Endothelial cell of umbilical vein (primary cell): ENCODE data around the gene MIOS. TPM values are rescaled to one million over a fixed set of nuclear protein-coding genes. Genes with fewer than 3 reads are reported as not detected.

Experiments used
- BruUV-seq: library from RNA; stranded (reverse); fragments of 400-500 nt; replicated peaks from 2 replicates; lab custom pipeline; 2021; lab: Mats Ljungman, UMichigan
- CTCF ChIA-PET: fragments of 300-600, 350-600 bp; sonication (Branson Sonifier 250); formaldehyde crosslinking; loops from one replicate; lab custom pipeline; 2021; ENCODE audit warnings: antibody characterized with exemption, inconsistent platforms; lab: Charles Lee
- POLR2A ChIA-PET: fragments of 300-600, 350-600 bp; sonication (Branson Sonifier 250); formaldehyde crosslinking; loops from one replicate; lab custom pipeline; 2021; ENCODE audit warnings: antibody characterized with exemption, inconsistent platforms; lab: Charles Lee
- DNase-seq: peaks from one replicate; pipeline ENCODE4 v3.0.0-alpha.2; 2011; ENCODE audit warnings: low read depth, low spot score
- FAIRE-seq: peaks from 2 replicates; lab custom pipeline; 2011; peaks lifted over from hg19 to GRCh38; lab: Jason Lieb, UNC
- H2AFZ ChIP-seq: 2 replicates; pipeline ENCODE4 v1.6.0; 2012; ENCODE audit warnings: low read depth, low read length, control low read depth, inconsistent platforms
- H3K27ac ChIP-seq: 2 replicates; pipeline ENCODE4 v1.5.1; 2011; ENCODE audit warnings: low read depth, mild to moderate bottlenecking, control low read depth, low read length, moderate library complexity; ENCODE audit not compliant: insufficient read depth
- H3K27me3 ChIP-seq, 2 experiments: 2 replicates each; pipeline versions ENCODE4 v1.6.0 to v1.6.1; 2011; ENCODE audit warnings: low read length in 2 of 2, mixed read lengths in 1 of 2; ENCODE audit not compliant: control insufficient read depth in 2 of 2, insufficient read depth in 2 of 2
- H3K36me3 ChIP-seq, 2 experiments: 2 replicates in 1 of 2; 3 replicates in 1 of 2; pipeline ENCODE4 v1.5.1; 2011; ENCODE audit warnings: low read length in 2 of 2, mild to moderate bottlenecking in 1 of 2, moderate library complexity in 1 of 2; ENCODE audit not compliant: control insufficient read depth in 2 of 2, insufficient read depth in 2 of 2; ENCODE audit errors: extremely low read depth in 1 of 2
- H3K4me1 ChIP-seq: 3 replicates; pipeline ENCODE4 v1.5.1; 2011; ENCODE audit warnings: mild to moderate bottlenecking, low read length; ENCODE audit not compliant: control insufficient read depth, insufficient read depth; ENCODE audit errors: extremely low read depth
- H3K4me2 ChIP-seq: 2 replicates; pipeline ENCODE4 v1.6.1; 2011; ENCODE audit warnings: low read length, control low read depth, mixed read lengths; ENCODE audit not compliant: insufficient read depth
- H3K4me3 ChIP-seq, 3 experiments: fragments of 200-600 bp in 1 of 3; sonication (generic), shearing (Covaris generic) in 1 of 3; replicated peaks in 1 of 3; 2 replicates each; pipeline ENCODE4 v1.5.1; 2011 to 2016; ENCODE audit warnings: control low read depth in 3 of 3, low read length in 3 of 3, mild to moderate bottlenecking in 2 of 3, inconsistent platforms in 1 of 3, low read depth in 1 of 3, moderate library complexity in 1 of 3; ENCODE audit not compliant: insufficient read depth in 1 of 3
- H3K79me2 ChIP-seq: 2 replicates; pipeline ENCODE4 v1.6.0; 2012; ENCODE audit warnings: low read length, inconsistent platforms; ENCODE audit not compliant: control insufficient read depth, insufficient read depth
- H3K9ac ChIP-seq: replicated peaks from 2 replicates; pipeline ENCODE3; 2011; ENCODE audit warnings: low read length, control low read depth; ENCODE audit not compliant: insufficient read depth; ENCODE audit errors: extremely low read depth
- H3K9me1 ChIP-seq: replicated peaks from 3 replicates; pipeline ENCODE4 v1.6.0; 2011; ENCODE audit warnings: mild to moderate bottlenecking, low read length; ENCODE audit not compliant: control insufficient read depth, insufficient read depth; ENCODE audit errors: extremely low read depth
- H3K9me3 ChIP-seq: replicated peaks from 2 replicates; pipeline ENCODE4 v1.5.1; 2012; ENCODE audit warnings: low read length, inconsistent platforms; ENCODE audit not compliant: control insufficient read depth, insufficient read depth
- H4K20me1 ChIP-seq: replicated peaks from 2 replicates; pipeline ENCODE3; 2011; ENCODE audit warnings: mild to moderate bottlenecking, low read length; ENCODE audit not compliant: control insufficient read depth, insufficient read depth; ENCODE audit errors: extremely low read depth
- EZH2 ChIP-seq: IDR thresholded peaks from 2 replicates; pipeline ENCODE4 v1.6.1; 2012; ENCODE audit warnings: borderline replicate concordance, low read depth, mild to moderate bottlenecking, moderate library complexity, low read length, inconsistent platforms; ENCODE audit not compliant: severe bottlenecking
- FOS ChIP-seq: IDR thresholded peaks from 2 replicates; pipeline ENCODE4 v1.6.1; 2011; ENCODE audit warnings: mild to moderate bottlenecking, low read length, moderate library complexity, borderline replicate concordance; ENCODE audit not compliant: insufficient read depth
- GATA2 ChIP-seq: IDR thresholded peaks from 2 replicates; pipeline ENCODE4 v1.7.0; 2011; ENCODE audit warnings: low read depth, mild to moderate bottlenecking, moderate library complexity, mixed read lengths, low read length; ENCODE audit not compliant: insufficient read length, insufficient read depth
- JUN ChIP-seq: IDR thresholded peaks from 2 replicates; pipeline ENCODE4 v1.6.1; 2011; ENCODE audit warnings: borderline replicate concordance, low read depth; ENCODE audit not compliant: insufficient read length, insufficient read depth
- MYC ChIP-seq: IDR thresholded peaks from one replicate; pipeline ENCODE4 v1.6.1; 2011; ENCODE audit warnings: mild to moderate bottlenecking, low read depth, low read length
- POLR2A ChIP-seq: IDR thresholded peaks from 2 replicates; pipeline ENCODE4 v1.6.1; 2012; ENCODE audit warnings: low read depth, mild to moderate bottlenecking, control low read depth, low read length
- POLR2AphosphoS5 ChIP-seq: IDR thresholded peaks from 2 replicates; pipeline ENCODE4 v1.6.1; 2012; ENCODE audit warnings: low read depth, mild to moderate bottlenecking, control low read depth, low read length, moderate library complexity; ENCODE audit not compliant: insufficient read depth
- dilution Hi-C: fragments of 300-500 bp; cut with MboI; formaldehyde crosslinking; loops from one replicate; pipeline ENCODE4 v1.15.0; 2019; ENCODE audit warnings: low sequenced_read_pairs; ENCODE audit not compliant: extremely low pct_ligation_motif_present
- intact Hi-C: fragments of 100-400 bp; cut with micrococcal nuclease; formaldehyde crosslinking; loops from one replicate; pipeline ENCODE4 v1.10.0; 2022
- polyA plus RNA-seq, 4 experiments: library from polyadenylated mRNA; depleted of rRNA in 3 of 4; stranded (reverse) in 3 of 4; unstranded in 1 of 4; fragments of >200 nt; gene quantifications; 2 replicates each; pipeline versions ENCODE4 v1.2.1 to v1.2.3, GENCODE V29; 2011 to 2012; ENCODE audit warnings: missing spikeins in 1 of 4
- total RNA-seq: library from RNA; stranded (reverse); gene quantifications from 2 replicates; pipeline ENCODE4 v1.2.3, GENCODE V29; 2021
- TF ChIP-seq, protein P1 (sequence below): IDR thresholded peaks from 2 replicates; pipeline ENCODE4 v1.6.1; 2011; ENCODE audit not compliant: insufficient read depth, insufficient read length
- TF ChIP-seq, protein P2 (sequence below), 2 donors: IDR thresholded peaks; 1 replicate in 1 of 2; 2 replicates in 1 of 2; pipeline ENCODE4 v1.5.1; 2011; ENCODE audit warnings: low read length in 2 of 2, mild to moderate bottlenecking in 2 of 2, moderate library complexity in 2 of 2, control low read depth in 1 of 2, inconsistent platforms in 1 of 2, low read depth in 1 of 2; ENCODE audit not compliant: insufficient read depth in 1 of 2; ENCODE audit errors: extremely low read depth in 1 of 2

MIOS gene
- total and polyA plus RNA-seq, 2 donors (not counting 3 experiments of a cell fraction or from before 2014, with no cell fraction given) = 8.5 to 16.8 TPM

- no peak overlapping the region for H2AFZ ChIP-seq
- H4K20me1 ChIP-seq = no peaks in the 10 kb centered on the region
- H3K27me3 ChIP-seq = no peaks in the 10 kb centered on the region
- no TSS peak for BruUV-seq
- no peaks in the 10 kb centered on the region for H3K79me2 ChIP-seq
- H3K4me1 ChIP-seq = no peaks in the 10 kb centered on the region
- CTCF ChIA-PET = interaction anchor here (1.4 to 2.0 kb wide), 2 partner anchors 115 to 117 kb away, joined by 8 to 32 read pairs; no protein-coding TSS in a partner anchor
- FAIRE-seq (no peak), DNase-seq (no peak)
- no peak overlapping the region for H3K27ac ChIP-seq
- H3K4me3 ChIP-seq = no peak overlapping the region
- H3K9me3 ChIP-seq = no peaks in the 10 kb centered on the region
- POLR2A ChIA-PET = no interaction called here
- intact Hi-C loops = loop anchor here (2.0 to 5.0 kb wide), 3 partner anchors 357 to 575 kb away; partner anchors contain the start of gene C1GALT1
- no peaks in the 10 kb centered on the region for H3K9me1 ChIP-seq
- dilution Hi-C loops = no loop called here
- TF ChIP-seq, protein P1, sequence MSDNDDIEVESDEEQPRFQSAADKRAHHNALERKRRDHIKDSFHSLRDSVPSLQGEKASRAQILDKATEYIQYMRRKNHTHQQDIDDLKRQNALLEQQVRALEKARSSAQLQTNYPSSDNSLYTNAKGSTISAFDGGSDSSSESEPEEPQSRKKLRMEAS = no peak
- TF ChIP-seq POLR2AphosphoS5 (no peak), FOS (no peak), POLR2A (no peak)
- no peak overlapping the region for H3K4me2 ChIP-seq
- no peak overlapping the region for H3K9ac ChIP-seq
- H3K36me3 ChIP-seq = no peaks in the 10 kb centered on the region
These were observed 27.0 kb upstream of the MIOS start for GRCh38 chr7:7539711-7540110.

- no peak overlapping the region for H3K4me3 ChIP-seq
- H3K27me3 ChIP-seq = no peaks in the 10 kb centered on the region
- no peaks in the 10 kb centered on the region for H3K36me3 ChIP-seq
- dilution Hi-C loops = no loop called here
- no peak overlapping the region for H2AFZ ChIP-seq
- intact Hi-C loops = loop anchor here (5.0 kb wide), 1 partner anchor 360 kb away; the partner anchor contains the start of gene C1GALT1
- FAIRE-seq (no peak), DNase-seq (no peak)
- CTCF ChIA-PET = interaction anchor here (0.9 to 2.3 kb wide), 6 partner anchors 114 to 754 kb away, joined by 3 to 30 read pairs (median 4); no protein-coding TSS in a partner anchor
- no peaks in the 10 kb centered on the region for H3K79me2 ChIP-seq
- H3K9me1 ChIP-seq = no peaks in the 10 kb centered on the region
- H3K9ac ChIP-seq = no peak overlapping the region
- no TSS peak for BruUV-seq
- POLR2A ChIA-PET = no interaction called here
- H3K4me1 ChIP-seq = no peaks in the 10 kb centered on the region
- H3K4me2 ChIP-seq = no peak overlapping the region
- H4K20me1 ChIP-seq = no peaks in the 10 kb centered on the region
- no peak overlapping the region for H3K27ac ChIP-seq
- H3K9me3 ChIP-seq = no peaks in the 10 kb centered on the region
- TF ChIP-seq EZH2 (no peak), JUN (no peak), MYC (no peak), FOS (no peak), POLR2A (no peak), GATA2 (no peak)
- TF ChIP-seq, protein P2, sequence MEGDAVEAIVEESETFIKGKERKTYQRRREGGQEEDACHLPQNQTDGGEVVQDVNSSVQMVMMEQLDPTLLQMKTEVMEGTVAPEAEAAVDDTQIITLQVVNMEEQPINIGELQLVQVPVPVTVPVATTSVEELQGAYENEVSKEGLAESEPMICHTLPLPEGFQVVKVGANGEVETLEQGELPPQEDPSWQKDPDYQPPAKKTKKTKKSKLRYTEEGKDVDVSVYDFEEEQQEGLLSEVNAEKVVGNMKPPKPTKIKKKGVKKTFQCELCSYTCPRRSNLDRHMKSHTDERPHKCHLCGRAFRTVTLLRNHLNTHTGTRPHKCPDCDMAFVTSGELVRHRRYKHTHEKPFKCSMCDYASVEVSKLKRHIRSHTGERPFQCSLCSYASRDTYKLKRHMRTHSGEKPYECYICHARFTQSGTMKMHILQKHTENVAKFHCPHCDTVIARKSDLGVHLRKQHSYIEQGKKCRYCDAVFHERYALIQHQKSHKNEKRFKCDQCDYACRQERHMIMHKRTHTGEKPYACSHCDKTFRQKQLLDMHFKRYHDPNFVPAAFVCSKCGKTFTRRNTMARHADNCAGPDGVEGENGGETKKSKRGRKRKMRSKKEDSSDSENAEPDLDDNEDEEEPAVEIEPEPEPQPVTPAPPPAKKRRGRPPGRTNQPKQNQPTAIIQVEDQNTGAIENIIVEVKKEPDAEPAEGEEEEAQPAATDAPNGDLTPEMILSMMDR (IDR thresholded peaks at IDR 0.05; ENCODE audit: extremely low read depth in 1 of 2, insufficient read depth in 1 of 2, low read depth in 1 of 2, low read length in 2 of 2) = no peak
- TF ChIP-seq, protein P1 = no peak
These were observed 24.3 kb upstream of the MIOS start for GRCh38 chr7:7542251-7542835.
